ENCODE measurements around the gene SLC22A12.

SLC22A12 gene

DNA sequence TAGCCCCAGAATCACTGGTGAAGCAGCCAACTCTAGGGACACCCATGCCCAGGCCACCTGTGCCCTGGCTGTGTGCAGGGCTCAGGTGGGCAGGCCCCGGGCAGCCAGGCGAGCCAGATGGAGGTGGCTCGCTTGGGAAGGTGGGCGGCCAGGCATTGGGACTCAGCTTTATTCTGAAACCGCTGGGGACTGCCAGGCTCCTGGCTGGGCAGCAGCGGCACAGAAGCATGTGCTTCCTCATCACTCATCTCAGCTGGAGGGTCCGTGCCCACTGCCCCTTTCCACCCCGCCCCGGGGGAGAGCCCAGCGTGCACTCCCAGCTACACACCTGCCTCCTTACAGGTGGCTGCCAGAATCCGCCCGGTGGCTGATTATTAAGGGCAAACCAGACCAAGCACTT is 27.1 kb upstream of the SLC22A12 start:
- peak; percentile 21 for DNase-seq (ENCODE audit: low spot score)

DNA sequence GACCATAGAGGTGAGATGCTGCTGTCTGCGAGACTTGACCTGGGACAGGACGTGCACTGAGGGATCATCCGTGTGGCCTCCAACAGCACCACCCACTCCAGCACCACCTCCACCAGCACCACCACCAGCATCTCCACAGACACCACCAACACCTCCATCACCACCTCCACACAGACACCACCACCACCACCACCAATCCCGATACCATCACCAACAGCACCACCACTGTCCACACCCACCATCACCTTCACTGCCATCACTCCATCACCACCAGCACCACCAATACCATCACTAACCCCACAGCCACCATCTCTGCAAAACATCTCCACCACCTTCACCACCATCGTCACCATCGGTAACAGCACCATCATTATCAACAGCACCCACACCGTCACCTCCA is 26.6 kb upstream of the SLC22A12 start:
- no peak for DNase-seq (ENCODE audit: low spot score)

DNA sequence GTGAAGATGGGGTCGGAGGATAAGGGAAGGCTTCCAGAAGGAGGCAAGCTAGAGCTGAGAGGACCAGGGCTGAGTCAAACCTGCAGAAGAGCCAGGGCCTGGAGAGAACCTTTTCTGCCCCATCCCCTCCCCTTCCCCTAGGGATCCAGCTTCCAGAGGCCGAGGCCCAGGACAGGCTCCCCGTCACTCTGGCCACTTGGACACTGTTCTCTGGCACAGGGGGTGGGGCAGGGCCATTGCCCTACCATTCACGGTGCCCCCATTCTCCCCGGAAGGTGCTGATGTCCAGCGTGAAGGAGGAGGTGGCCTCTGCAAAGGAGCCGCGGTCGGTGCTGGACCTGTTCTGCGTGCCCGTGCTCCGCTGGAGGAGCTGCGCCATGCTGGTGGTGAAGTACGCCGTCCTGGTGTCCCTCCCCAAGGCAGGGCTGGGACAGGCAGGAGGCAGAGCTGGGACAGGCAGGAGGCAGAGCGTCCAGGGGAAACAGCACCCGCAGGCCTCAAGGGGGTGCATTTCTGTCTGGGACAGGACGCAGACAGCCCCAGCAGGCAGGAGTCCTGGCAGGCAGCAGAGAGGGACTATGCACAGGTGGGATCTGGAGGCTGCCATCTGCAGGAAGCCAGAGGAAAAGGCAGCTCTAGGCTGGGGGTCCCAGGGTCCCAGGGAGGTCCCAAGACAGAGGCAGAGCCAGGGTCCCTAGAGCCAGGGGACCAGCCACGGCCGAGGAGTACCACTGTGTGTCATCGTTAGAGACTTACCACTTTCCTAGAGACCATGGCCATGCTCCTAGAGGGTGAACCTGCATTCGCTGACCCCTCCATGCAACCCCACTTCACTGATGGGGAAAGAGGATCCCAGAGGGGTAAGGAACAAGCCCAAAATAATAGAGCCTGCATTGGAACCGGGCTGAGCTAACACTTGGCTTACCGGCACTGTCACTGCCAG is 25.8 kb upstream of the SLC22A12 start:
- peak; percentile 47 for DNase-seq (ENCODE audit: low spot score)

DNA sequence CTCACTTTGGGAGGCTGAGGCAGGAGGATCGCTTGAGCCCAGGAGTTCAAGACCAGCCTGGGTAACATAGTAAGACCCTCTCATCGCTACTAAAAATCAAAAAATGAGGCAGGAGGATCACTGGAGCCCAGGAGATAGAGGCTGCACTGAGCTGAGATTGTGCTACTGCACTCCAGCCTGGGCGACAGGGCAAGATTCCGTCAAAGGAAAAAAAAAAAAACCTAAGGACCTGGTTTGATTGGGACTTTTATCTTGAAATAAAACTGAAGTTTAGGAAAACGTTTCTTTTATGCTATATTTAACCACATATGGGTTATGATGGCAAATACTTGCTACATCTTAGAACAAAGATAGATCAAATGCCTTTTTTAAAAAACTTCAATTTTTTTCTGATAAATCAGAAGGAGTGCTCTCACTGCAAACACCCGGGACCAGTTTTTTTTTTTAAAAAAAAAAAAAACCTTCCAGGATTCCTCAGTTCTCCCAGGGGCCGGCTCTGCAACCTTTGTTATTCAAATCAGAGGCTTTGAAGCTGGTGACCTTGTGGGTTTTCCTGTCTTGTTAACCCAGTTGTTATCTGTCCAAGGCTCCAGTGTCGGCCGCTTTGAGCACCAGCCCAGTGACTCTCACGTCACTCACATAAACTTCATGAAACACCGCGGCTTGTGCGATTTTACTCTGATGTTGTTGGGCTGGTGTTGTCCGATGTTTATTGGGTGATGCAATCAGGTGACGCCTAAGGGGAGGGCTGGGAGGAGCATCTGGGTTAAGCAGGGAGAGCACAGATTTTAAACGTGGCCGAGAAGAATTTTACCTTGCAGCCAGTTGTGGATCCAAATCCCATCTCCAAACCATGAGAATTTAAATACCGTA is 24.7 kb upstream of the SLC22A12 start:
- peak; percentile 48 for DNase-seq (ENCODE audit: low spot score)

DNA sequence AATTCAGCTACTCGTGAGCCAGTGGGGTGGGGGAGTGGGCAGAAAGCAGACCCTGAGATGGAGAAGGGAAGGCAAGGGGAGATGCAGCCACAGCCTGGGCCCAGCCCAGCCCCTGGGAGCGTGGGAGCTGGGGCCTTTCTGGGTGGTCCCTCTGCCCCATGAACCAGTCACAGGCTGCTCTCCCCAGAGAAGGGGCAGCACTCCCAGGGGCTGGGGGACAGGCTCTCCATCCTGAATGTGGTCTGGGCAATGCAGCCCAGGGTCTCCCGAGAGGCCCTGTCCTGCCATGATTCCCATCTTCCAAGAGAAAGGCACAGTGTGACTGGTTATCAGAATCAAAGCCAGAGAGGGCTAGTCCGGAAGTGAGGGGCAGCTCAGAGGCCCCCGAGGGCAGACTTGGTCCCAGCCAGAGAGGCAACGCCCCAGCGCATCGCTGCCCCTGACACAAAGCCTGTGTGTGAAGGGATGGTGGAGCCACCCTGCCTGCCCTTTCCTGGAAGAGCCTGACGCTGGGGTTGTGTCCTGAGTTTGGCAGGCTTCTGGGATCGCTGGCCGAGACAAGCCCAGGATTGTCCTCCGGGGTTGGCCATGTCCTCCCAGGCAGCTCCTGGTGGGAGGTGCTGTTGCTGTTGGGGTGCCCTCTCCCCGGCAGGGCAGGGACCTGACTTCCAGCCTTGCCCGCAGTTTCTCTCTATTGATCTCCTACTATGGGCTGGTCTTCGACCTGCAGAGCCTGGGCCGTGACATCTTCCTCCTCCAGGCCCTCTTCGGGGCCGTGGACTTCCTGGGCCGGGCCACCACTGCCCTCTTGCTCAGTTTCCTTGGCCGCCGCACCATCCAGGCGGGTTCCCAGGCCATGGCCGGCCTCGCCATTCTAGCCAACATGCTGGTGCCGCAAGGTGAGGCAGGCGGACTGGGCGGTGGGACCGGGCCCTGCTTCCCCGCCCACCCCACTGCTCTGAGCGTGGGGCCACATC is 23.8 kb upstream of the SLC22A12 start:
- DNase-seq (ENCODE audit: low spot score): no peak

DNA sequence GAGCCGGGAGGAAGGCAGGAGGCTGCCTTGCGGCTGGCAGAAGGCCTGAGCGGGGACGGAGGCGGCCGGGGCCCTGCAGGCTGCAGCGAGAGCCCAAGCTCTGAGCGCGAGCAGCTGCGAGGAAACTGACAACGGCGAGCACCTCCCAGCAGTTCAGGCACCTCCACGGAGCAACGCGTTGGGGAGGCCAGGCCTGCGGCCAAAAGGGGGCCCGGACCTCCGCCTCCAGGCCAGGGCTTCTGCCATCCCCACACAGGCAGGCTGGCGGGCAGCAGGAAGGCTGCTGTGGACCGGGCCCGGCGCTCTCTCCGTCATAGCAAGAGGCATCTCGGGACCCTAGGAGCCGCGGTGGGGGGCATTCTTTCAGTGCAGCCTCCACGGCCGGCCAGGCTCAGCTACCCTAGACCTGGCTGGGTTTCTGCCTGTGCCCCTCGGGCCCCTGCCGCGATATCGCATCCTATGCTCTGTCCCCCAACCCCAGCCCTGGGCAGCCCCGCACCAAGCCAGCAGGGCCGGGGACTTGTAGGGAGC is 22.9 kb upstream of the SLC22A12 start:
- no peak for DNase-seq (ENCODE audit: low spot score)

DNA sequence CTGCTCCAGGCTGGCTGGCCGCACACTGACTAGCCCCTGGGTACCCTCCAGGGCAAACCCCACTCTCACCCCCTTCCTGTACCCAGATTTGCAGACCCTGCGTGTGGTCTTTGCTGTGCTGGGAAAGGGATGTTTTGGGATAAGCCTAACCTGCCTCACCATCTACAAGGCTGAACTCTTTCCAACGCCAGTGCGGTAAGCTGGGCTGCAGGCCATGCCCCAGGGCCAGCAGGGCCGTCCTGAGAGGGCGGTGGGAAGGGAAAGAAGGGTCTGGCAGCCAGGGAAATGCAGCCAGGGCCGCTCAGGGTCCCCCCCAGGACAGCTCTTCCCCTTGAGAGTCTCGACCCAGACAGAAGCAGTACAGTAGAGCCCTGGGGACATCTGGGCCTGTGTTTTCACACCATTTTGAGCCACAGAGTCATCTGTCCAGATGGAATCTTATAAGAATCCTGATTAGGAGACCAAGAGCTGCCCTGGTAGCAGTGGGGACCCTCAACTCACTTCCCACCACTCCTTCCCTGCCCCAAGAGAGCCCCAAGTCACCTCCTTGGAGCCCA is 22.4 kb upstream of the SLC22A12 start:
- no peak for DNase-seq (ENCODE audit: low spot score)

DNA sequence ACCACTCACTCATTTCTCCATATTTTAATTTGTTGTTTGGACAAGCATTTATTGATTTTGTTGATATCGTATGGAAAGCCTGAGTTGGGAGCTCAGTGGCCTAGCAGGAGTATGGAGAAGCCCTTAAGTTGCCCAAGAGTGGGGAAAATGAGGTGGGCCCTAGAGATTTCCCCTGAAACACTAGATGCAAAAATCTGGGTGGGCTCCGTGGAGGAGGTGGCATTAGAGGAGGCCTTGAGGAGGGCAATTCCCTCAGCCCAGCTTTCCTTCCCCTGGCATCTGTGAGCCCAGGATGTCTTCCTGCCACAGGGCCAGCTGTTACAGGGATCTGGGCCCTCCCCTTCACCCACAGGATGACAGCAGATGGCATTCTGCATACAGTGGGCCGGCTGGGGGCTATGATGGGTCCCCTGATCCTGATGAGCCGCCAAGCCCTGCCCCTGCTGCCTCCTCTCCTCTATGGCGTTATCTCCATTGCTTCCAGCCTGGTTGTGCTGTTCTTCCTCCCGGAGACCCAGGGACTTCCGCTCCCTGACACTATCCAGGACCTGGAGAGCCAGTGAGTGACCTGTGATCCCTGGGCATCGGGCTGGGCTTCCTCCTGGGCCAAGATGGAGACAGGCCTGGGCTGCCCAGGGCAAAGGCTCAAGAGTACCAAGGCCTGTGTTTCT is 21.6 kb upstream of the SLC22A12 start:
- no peak for DNase-seq (ENCODE audit: low spot score)

DNA sequence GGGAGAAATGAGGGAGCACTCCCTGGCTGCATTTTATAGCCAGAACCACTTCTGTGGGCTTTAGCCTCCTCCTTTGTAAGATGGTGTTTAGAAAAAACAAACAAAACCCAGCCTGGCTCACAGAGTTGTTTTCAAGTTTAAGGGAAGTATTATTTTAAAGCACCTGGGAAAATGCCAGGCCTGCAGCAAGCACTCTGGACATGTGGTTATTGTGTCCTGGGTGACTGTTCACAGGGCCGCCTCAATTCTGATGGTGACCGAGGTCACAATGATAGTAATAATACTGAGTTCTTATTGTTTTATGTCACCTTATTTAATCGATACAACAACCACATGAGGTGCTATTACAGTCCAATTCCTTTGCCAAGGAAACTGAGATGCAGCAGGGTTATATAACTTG is 20.7 kb upstream of the SLC22A12 start:
- DNase-seq (ENCODE audit: low spot score): no peak

DNA sequence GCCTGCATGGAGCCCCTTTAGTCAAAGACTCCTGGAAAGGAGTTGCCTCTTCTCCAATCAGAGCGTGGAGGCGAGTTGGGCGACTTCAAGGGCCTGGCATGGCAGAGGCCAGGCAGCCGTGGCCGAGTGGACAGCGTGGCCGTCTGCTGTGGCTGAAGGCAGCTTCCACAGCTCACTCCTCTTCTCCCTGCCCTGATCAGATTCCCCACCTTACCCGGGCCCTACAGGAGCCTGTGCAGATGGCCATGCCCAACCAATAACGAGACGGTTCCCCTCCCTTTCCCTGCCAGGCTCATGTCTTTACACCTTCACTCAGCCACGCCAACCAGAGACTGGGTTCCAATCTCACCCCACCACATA is 20.0 kb upstream of the SLC22A12 start:
- no peak for DNase-seq (ENCODE audit: low spot score)

DNA sequence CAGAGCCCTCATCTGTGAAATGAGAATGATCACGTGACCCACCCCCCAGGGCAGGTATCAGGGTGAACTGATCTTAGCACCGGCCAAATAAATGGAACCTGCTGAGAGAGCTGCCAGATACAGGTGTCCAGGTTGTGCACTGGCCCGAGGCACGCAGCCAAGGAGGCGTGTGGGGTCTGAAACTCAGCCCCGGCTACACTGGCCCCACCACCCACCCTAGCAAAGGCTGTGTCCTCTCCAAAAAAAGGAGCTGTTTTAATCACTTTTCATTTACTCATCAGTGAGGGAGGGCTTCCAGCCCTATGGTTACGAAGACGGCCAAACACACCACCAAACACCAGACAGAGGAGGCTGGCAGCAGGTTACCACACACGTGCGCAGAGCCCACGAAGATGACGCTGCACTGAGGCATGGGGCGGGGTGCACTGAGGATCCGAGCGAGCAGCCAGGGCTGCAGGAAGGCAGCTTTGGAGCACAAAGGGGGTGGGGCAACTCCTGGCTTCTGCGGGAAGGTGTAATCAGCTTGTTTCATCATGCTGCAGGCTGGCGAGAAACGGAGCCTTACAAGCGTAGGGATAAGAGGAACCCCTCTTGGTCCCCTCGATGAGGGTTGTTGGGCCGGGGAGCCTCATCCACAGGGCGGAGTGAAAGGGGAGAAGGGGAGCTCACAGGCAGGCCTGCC is 19.5 kb upstream of the SLC22A12 start:
- DNase-seq (ENCODE audit: low spot score): no peak

DNA sequence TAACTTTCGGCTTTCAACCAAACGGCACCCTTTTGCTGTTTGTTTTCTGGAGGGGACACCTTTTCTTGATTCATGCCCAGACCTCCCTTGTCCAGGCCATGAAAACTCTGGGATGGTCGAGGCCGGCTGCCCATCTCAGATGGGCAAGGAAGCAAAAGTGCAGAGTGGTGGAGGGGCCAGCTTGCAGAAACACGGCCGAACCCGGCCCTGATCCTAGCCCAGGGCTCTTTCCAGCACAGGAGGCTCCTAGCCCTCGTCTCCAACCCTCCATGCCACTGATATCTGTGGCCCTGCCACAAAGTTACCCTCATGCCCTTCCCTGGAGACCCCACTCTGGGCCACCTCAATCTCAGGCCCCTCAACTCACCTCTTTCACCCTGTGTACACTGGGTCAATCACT is 18.9 kb upstream of the SLC22A12 start:
- DNase-seq (ENCODE audit: low spot score): no peak

DNA sequence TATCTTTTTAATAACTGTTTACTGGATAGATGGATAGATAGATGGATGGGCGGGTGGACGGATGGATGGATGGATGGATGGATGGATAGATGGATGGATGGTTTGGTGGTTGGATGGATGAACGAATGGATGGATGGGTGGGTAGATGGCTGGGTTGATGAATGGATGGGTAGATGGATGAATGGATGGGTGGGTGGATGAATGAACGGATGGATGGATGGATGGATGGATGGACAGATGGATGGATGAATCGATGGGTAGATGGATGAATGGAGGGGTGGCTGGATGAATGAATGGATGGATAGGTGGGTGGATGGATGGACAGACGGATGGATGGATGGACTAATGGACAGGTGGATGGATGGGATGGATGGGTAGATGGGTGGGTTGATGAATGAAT is 13.8 kb upstream of the SLC22A12 start:
- no peak for DNase-seq (ENCODE audit: low spot score)

DNA sequence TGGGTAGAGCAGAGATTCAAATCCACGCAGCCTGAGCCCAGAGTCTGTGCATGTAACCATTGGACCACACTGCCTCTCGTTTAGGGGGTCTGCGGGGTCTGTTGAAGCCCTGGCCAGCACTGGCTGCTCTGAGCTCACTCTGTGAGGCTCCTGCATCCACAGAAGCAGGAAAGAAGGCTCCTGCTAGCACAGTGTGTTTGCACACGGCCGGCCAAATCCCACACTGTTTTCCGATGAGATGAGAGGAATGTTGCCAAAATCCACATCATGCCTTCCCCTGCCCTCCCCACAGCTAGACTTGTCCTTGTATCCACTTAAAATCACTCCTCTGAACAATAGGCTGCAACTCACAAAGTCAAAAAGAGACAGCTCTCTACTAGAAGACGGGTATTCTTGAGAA is 10.6 kb upstream of the SLC22A12 start:
- no peak for DNase-seq (ENCODE audit: low spot score)

DNA sequence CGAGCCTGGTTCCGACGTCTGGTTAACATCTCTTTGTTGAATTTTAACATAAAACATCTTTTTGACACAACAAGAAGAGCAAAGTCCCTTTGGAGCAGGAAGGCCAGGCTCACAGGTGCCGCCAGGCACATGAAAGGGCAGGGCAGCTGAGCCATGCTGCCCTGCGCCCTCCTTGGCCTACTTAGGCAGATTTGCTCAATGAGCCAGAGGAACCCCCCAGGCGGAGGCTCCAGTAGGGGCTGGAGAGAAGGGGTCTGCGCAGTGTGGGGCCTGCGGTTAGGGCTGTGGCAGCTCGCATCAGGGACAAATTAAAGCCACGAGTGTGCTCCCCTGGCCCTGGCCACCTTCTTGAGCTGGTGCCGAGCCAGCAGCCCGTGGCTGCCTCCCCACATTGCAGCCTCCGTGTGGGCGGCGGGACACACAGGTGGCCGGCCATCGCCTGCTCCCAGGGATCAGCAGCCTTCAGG is 9.9 kb upstream of the SLC22A12 start:
- DNase-seq (ENCODE audit: low spot score): no peak

DNA sequence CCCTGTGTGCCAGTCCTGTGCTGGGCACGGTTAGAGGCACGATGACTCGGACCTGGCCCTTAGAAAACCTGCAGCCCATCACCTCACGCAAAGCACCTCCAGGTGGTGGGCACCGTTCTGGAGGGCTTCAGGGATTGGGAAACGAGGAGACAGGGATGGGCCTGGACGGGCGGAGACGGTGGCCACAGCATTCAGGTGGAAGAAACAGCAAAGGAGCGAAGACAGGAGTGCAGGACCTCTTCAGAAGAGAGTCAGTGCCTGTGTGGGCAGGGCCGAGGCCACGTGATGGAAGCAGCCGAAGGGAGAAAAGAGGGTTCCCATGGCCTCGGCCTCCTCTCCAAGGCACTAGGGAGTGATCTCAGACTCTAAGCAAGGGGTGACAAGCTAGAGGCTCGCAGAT is 8.1 kb upstream of the SLC22A12 start:
- DNase-seq (ENCODE audit: low spot score): no peak

DNA sequence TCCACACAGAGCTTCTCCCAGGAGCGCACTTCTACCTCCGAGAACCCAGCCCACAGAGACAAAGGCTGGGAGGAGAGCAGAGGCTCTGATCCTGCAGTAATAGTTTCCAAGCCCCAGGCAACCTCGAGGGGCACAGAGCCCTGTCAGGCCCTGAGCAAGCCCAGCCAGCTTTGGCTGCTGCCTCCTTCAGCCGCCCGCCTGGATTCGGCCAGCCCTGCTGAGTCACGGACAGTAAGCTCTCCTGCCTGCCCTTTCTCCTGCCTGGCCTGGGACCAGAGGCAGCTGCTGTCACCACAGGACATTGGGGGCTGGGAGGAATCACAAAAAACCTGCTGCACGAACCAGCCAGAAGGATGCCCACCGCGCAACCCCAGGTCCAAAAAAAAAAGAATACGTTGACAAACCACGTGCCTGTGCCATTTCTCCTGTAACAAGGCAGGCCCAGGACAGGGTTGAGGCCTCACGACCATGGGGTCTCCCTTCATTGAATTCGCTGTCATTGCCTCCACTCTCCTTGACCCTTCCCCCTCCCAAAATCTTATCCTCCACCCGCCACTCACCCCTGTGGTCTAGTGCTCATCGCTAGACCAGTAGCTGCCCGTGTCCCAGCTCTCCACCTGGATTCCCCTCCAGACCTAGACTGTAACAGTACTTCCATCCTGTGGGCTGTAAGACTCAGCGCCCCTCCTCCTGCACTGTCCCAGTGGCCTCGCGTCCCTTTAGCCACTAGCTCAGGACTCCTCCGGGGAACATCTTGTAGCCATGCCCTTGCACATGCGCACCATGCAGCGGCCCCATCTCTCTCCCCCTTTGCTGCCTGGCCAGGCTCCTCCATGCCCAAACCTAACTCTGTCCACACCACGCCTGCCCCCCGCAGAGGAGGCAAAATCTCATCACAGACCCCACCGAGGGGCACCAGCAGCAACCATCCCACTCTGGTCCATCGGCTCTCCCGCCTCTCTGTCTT is 7.4 kb upstream of the SLC22A12 start:
- DNase-seq (ENCODE audit: low spot score): no peak

DNA sequence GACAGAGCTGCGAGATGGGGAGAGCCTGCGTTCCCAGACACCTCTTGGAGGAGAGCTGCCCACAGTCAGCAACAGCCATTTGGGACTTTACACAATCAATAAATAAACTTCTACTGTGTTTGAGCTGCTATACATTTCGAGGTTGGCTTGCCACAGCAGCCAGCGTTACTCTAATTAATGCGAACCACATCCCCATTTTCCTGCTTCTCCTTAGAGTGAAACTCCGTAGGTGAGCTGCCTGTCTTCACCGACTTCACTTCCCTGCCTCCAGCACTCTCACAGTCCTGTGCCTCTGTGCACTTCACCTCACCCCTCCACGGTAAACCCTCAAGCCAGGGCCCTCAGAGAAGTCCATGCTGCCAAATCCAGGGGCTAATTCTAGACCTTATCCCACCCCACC is 5.9 kb upstream of the SLC22A12 start:
- no peak for DNase-seq (ENCODE audit: low spot score)

DNA sequence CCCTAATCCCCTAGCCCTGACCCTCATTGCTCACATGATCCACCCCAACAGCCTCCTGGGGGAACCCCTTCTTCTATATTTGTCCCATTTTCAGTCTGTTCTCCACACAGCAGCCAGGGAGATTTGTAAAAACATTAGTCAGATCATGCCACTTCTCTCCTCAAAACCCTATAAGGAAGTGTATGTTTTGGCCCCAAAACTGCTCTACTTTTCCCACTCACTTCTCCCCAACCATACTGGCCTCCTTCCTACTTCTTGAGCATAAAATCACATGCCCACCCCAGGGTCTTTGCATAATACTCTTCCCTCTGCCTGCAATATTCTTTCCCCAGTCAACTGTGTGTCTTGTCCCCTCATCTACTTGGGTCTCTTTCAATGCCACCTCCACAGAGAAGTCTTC is 4.7 kb upstream of the SLC22A12 start:
- DNase-seq (ENCODE audit: low spot score): no peak

All from D341Med (cell line).